Measurements from ENCODE around the gene GJC2. TPM values are rescaled to one million over a fixed set of nuclear protein-coding genes. Genes with fewer than 3 reads are reported as not detected.

Gene GJC2
- under 1 TPM; 0.16 to 0.86 TPM for total RNA-seq

DNA sequence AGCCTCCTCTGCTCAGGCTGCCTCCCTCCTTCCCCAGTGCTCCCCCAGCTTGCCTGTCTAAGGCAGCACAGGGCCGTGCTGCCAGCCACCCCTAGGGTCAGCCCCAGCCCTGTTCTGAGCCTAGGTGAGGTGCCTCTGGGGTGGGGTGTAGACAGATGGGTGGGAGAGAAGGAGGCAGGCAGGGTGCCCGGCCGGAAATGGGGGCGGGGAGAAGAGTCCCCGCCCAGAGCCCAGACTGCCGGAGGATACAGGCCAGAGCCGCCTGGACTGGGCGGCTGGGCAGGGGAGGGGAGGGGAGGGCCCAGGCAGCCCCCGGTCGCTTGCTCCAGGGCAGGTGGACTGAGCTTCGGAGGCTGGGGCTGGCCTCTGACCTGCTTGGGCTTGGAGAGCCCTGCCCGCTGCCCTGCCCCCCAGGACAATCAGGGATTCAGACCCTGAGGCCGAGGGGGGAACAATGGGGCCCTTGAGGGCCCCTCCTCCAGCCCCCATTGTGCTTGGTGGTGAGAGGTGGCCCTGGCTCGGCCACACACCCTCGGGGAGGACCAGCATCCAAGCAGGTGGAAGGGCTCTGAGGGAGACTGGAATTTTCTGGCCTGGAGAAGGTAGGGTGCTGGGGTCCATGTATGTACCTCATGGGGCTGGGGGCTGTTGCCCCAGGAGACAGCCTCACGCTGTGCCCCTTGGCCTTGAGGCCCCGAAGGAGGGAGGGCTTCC is at the start of gene GJC2:
Gene GJC2 (plus strand): TSS at position 525 of the 714 bp plus-strand sequence. CDS start 7,829 bp downstream, outside the sequence.
- ATAC-seq = no peak
- no peaks in the 10 kb centered on the region for H3K9me3 Mint-ChIP-seq
- peak in 1 of 2 donors; percentile 50 for DNase-seq (ENCODE audit: low spot score in 2 of 2)
- no peaks in the 10 kb centered on the region for H3K36me3 Mint-ChIP-seq
- no peak within 1 kb of the TSS for H3K27ac Mint-ChIP-seq

DNA sequence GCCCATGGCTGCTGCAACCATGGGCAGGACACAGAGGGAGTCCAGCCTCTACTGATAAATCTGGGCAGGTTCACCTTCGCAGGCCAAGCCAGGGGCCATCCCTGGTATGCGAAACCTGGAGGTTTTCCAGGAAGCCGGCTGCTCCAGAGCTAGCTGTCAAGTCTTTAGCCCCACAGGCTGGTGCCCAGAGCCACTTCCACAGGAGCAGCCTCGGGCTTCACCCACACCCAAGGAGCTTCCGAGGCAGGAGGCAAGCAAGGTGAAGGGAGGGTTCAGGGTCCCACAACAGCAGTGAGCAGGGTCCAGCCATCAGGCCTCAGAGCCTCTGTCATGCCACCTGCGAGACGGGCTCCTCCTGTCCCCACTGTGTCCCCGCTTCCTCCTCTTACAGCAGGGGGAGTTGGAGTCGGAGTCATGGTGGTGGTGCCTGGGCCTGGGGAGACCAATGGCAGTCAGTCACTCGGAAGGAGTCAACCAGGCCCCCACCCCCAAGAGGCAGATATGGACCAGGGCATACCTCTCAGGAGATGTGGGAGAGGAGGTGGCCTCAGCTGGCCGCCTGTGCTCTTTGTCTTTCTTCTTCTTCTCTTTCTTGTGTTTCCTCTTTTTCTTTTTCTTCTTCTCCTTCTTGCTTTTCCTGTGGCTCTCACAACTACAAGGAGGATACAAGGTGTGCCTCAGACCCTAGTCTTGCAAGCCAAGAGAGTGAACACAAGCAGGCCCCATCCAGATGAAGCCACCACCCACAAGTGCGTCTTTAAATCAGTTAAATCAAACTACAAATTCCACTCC is 48.7 kb upstream of the GJC2 start:
- Mint-ChIP-seq H3K36me3 (peaks cover 8 to 14% of the 10 kb centered on the region in 2 donors), H3K9me3 (no peaks in the 10 kb centered on the region), H3K27ac (peak overlapping the region; percentile 4 to 65)
- no peak for DNase-seq (ENCODE audit: low spot score in 2 of 2)
- no peak for ATAC-seq

DNA sequence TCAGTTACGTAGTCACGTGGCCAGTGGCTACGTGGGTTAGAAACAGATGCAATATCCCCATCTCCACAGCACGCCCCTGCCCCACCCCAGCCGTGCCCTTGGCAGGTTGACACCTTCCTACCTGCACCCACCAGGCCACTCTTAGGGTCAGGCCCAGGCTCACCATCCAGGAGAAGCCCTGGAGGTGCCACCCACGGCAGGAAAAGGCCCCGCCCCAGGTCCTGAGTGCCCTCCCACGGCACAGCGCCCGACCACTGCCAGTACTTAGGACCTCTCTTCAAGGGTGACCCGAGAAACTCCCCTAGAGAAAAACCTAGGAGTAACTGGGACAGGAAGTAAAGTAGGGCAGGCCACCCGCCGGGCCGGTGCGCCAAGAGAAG is 48.1 kb upstream of the GJC2 start:
- Mint-ChIP-seq H3K27ac (peak overlapping the region in 1 of 2 donors; percentile 4), H3K9me3 (no peaks in the 10 kb centered on the region), H3K36me3 (peaks cover 12 to 16% of the 10 kb centered on the region in 2 donors)
- no peak for ATAC-seq
- no peak for DNase-seq (ENCODE audit: low spot score in 2 of 2)

DNA sequence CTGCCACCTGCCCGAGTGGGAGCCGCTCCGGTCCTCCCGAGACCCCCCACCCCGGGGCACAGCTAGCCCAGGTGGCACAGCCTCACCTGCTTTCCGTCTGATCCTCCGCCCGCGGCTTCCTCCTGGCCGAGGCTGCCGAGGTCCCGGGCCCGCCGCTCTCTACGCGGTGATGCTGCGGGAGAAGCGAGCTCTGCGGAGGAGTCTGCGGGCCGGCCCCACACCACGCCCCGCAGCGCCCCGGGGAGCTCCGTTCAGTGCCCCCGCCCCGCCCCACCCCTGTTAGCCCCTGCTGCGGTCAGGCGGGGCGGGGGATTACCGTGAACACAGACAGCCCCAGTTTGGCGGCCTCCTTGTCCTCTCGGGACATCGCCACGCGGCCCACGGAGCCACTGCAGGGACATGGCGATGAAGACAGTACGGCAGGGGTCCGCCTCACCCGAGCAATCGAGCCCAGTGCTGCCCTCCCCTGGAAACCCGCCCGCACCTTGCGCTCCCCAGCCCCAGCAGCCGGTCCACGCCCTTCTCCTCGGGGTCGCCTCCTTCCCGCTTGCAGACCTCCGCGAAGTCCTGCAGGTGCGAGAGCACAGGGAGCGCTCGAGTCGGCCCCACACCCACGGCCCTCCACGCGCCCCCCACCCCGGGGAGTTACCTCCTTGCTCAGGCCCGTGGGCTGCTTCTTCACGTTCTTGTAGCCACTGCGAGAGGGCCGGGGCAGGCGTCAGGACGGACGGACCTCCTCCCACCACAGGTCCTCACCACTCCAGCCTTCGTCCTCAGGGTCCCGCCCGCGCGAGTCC is 47.5 kb upstream of the GJC2 start:
- Mint-ChIP-seq H3K9me3 (no peaks in the 10 kb centered on the region), H3K36me3 (peaks cover 13 to 20% of the 10 kb centered on the region in 2 donors), H3K27ac (peak overlapping the region in 1 of 2 donors; percentile 98)
- peak; percentile 22 to 49 for ATAC-seq
- DNase-seq (ENCODE audit: low spot score in 2 of 2) = peak in 1 of 2 donors; percentile 48

DNA sequence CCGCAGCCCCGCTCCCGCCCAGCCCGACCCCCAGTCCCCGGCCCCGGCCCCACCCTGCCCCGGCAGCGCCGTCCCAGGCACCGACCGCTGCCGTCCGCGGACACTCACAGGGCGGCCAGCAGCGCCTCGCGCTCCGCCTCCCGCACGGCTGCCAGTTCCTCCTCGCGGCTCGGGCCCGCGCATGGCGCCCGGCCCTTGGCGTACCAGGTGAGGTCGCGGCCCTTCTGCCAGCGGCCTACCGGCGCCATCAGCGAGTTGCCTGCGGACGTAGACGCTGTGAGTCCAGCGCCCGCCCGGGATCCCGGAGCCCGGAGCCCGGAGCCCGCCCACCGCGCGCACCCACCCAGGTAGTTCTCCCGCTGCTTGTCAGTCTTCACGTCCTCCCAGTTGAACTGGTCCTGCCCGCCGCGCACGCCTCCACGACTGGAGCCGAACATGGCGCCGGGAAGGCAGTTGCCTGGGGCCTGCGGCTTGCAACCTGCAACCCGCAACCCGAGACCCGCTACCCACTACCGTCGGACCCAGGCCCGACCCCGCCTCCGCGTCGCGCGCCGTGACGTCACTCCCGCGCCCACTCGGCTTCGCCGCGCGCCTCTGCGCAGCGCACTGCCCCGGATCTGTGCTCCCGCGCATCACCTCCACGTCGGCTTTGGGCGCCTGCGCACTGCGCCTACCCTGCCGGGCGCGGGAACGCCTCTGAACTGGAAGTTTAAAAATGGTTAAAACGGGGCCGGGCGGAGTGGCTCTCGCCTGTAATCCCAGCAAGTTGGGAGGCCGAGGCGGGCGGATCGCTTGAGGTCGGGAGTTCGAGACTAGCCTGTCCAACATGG is 46.7 kb upstream of the GJC2 start, which contains the start of gene C1orf35:
Gene C1orf35 (minus strand): TSS at position 535 of the 830 bp plus-strand sequence. CDS start 98 bp downstream, at position 437.
- no peaks in the 10 kb centered on the region for H3K9me3 Mint-ChIP-seq
- ATAC-seq (peak; percentile 86 to 88), DNase-seq (ENCODE audit: low spot score in 2 of 2) (peak; percentile 96)
- peaks cover 13 to 16% of the 10 kb centered on the region in 2 donors for H3K36me3 Mint-ChIP-seq
- H3K27ac Mint-ChIP-seq = peak within 1 kb of the TSS; percentile 95 to 98

DNA sequence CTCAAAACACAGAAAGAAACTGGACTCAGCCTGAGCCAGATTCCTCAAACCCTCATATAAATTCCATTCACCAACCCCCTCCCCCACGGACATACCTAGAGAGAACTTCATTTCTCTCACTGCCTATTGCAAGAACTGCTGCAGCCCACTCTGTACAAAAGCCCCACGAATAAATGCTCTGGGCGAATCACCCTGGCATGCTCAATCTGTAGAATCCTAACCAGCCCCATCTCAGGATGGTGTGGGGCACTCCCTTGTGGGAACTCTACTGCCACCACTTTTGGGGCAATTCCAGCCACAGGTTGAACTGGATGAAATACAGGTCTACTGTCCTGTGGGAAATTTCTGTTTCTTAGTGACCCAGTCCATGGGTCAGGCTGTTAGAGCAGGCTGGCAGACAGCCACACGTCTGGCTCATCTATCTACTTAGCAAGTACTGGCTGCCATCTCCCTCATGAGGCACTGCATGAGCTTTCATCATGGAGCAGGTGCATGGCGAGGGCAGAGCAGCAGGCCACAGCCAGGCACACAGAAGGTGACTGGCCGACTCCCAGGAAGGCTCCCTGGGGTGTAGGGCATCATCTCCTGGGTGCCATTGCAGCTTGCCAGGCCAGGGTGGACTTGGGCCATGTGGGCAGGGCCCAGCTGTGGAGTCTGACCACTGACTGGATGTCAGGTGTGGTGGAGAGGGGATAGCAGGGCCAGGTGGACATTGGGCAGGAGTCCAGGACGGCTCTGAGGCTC is 45.0 kb upstream of the GJC2 start:
- H3K27ac Mint-ChIP-seq = peak overlapping the region; percentile 52 to 88
- DNase-seq (ENCODE audit: low spot score in 2 of 2) = no peak
- no peak for ATAC-seq
- H3K36me3 Mint-ChIP-seq = peaks cover 14% of the 10 kb centered on the region in 2 donors
- H3K9me3 Mint-ChIP-seq = no peaks in the 10 kb centered on the region

DNA sequence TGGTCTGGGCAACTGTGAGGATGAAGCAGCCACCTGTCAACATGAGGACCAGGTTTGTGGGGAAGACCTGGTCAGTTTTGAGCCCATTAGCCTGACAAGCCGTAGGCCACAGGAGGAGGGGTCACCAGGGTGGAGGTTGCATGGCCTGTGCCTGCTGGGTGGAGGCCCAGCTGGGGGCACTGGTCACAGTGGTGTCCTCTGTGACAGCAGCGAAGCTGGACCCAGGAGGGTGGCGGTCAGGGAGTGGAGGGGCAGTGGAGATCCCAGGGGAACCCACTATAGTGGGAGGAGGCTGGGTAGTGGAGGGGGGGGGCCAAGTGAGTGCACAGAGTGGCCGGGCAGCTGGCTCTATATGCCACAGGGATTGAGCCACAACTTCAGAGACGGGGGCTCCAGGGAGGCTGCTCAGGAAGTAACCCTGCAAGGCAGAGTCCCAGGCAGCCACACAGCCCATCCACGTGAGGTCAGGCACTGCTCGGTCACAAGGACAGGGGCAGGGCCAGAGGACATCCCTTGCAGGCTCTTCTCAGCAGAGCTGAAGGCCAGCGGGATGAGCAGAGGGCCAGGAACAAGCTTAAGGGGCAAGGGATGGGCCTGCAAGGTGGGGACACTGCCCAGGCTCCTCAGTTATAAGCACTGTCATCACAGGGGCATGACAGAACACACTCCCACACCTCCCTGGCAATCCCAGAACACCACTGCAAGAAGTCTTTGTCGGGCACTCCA is 44.3 kb upstream of the GJC2 start:
- DNase-seq (ENCODE audit: low spot score in 2 of 2) = no peak
- Mint-ChIP-seq H3K36me3 (peaks cover 14 to 19% of the 10 kb centered on the region in 2 donors), H3K27ac (peak overlapping the region in 1 of 2 donors; percentile 52), H3K9me3 (no peaks in the 10 kb centered on the region)
- ATAC-seq = no peak

DNA sequence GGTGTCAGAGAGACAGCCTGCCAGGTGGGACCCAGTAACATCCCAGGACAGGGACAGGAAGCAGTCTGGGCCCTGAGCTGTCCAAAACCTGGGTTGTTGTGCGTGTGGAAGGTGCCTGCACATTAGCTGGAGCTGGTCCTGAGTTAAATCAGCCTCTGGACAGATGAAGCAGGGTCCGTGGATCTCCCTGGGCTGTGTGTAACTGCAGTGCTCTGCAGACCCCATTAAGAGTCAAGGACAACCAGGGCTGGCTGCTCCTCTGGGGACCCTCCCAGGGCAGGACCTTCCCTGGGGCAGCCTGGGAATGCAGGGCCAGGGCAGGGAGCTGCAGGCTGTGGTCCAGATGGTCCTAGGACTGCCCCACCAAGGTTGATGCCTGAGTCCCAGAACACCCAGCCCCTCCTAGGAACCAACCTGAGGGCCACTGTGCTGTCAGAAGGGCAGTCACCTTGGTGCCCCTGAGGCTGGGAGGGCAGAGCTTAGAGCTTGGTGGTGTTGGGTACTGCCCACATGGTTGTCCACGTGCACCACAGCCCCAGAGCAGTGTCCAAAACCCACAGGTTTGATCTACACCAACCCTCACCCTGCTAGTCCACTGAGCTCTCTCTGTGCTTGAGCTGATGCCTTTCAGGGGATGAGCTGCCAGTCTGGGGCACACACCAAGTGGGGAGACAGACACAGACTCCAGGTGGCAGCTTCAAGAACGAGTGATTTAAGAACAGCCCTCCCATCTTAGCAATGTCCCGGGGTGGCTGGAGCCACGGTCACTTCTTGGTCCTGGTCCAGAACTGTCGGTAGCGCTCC is 43.5 kb upstream of the GJC2 start:
- Mint-ChIP-seq H3K27ac (peak overlapping the region; percentile 7 to 44), H3K36me3 (peaks cover 14 to 19% of the 10 kb centered on the region in 2 donors), H3K9me3 (no peaks in the 10 kb centered on the region)
- DNase-seq (ENCODE audit: low spot score in 2 of 2) (no peak), ATAC-seq (no peak)

DNA sequence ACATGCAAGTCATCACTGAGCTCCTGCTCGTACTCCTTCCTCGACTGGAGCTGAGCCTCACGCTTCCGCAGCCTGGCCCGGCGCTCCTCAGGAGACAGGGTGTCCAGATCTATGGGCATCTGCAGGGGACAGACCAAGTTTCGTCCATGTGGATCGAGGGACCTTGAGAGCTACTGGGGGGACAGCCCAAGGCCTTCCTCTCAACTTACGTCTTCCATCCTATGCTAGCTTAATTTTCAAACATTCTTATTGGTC is 43.0 kb upstream of the GJC2 start:
- ATAC-seq = no peak
- Mint-ChIP-seq H3K9me3 (no peaks in the 10 kb centered on the region), H3K36me3 (peaks cover 14 to 19% of the 10 kb centered on the region in 2 donors), H3K27ac (peak overlapping the region; percentile 7 to 44)
- no peak for DNase-seq (ENCODE audit: low spot score in 2 of 2)

DNA sequence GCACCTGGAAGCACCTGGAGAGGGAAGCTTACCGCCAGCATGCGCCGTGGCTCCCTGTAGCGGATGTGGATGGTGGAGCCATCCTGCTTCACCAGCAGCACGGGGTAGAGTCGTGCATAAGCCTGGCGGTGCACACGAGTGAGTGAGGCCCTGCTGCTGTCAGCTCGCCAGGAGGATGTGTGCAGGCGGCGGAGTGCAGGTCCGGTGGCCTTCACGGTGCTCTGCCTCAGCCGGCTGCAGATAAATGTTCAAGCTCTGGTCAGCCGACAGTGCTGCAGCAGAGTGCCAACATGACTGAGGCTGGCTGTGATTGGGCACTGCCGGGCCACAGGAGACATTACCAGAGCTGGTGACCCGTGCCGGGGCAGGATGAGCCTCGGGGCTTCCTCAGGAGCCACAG is 42.1 kb upstream of the GJC2 start:
- ATAC-seq (no peak), DNase-seq (ENCODE audit: low spot score in 2 of 2) (no peak)
- Mint-ChIP-seq H3K9me3 (no peaks in the 10 kb centered on the region), H3K27ac (peak overlapping the region; percentile 91 to 96), H3K36me3 (peaks cover 14 to 19% of the 10 kb centered on the region in 2 donors)

DNA sequence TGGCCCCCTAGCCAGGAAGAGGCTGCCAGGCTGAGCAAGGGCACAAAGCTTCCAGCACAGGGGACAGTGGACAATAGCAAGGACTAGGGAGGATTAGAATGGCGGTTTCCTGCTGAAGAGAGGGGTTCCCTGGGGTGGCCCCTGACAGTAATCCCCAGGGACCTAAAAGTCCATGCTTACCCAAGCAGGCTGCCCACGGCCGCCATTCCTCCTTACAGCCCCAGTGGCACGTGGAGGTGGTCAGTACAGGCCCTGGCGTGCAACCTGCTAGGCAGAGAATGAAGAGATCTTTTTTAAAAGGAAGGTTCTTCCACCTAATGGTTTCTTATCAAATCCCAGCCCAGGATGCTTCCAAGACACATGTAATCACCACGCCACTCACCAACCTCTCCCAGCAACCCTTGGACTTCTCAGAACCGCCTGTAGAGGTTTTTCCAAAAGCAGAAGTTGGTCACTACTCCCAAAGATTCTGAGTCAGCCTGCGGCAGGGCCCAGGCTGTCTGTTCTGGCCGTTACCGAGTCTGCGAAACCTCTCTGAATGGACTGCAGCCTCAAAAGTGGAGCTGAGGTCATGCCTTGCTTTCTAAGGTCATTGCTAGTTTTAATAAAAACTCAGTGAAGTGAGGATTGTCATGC is 41.6 kb upstream of the GJC2 start:
- ATAC-seq (no peak), DNase-seq (ENCODE audit: low spot score in 2 of 2) (no peak)
- Mint-ChIP-seq H3K36me3 (peaks cover 11 to 16% of the 10 kb centered on the region in 2 donors), H3K27ac (peak overlapping the region; percentile 91 to 96), H3K9me3 (no peaks in the 10 kb centered on the region)

DNA sequence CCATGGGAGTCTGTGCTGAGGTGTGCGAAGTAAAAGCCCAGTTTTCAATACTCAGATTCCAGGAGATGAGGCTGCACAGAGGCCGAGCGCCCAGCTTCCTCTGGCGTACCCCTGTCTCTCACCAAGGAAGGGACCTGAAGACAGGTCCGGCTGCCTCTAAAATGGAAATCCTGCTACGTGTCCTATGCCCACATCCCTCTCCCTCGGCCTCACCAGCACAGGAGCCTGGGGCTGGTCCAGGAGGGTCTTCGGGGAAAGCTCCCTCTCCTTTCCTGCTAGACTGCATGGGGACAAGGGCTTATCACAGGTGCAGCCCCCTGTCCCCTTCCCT is 41.0 kb upstream of the GJC2 start:
- peak in 1 of 2 donors; percentile 1 for ATAC-seq
- DNase-seq (ENCODE audit: low spot score in 2 of 2) = no peak
- no peaks in the 10 kb centered on the region for H3K9me3 Mint-ChIP-seq
- peak overlapping the region; percentile 91 to 96 for H3K27ac Mint-ChIP-seq
- H3K36me3 Mint-ChIP-seq = peaks cover 7 to 11% of the 10 kb centered on the region in 2 donors

DNA sequence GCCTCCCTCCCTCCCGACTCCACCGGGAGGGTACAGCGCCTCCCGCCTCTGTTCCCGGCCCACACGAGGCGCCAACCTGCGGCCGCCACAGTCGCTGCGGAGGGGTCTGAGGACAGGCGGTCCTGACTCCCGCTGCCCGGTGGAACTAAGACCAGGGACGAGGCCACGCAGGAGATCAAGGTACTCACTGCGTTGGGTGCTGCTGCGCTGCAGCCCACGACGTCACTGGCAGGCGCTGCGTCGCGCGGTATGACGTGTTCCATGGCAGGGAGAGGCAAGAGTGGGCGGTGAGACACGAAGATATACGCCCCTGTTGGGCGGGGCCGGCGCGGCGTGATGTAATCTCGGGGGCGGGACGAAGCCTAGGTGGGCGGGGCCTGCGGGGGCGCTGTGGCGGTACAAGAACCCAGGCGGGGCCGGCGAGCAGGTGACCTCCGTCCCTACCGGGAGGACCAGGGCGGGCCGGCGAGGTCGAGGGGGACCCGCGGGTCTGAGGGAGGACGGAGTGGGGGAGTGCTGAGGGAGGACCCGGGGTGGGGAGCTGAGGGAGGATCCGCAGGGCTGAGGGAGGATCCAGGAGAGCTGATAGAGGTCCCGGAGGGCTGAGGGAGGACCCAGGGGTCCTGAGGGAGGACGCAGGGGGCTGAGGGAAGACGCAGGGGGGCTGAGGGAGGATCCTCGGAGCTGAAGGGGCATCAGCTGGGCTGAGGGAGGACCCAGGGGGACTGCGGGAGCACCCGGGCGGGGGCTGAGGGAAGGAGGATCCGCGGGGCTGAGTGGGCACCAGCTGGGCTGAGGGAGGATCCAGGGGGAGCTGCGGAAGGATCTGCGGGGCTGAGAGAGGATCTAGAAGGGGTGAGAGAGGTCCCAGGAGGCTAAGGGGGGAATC is 40.4 kb upstream of the GJC2 start, which contains the start of gene MRPL55:
Gene MRPL55 (minus strand): TSS at position 227 of the 889 bp plus-strand sequence. CDS start 1,039 bp downstream, outside the sequence.
- peak within 1 kb of the TSS; percentile 91 to 96 for H3K27ac Mint-ChIP-seq
- no peaks in the 10 kb centered on the region for H3K9me3 Mint-ChIP-seq
- peak; percentile 98 to 99 for DNase-seq (ENCODE audit: low spot score in 2 of 2)
- H3K36me3 Mint-ChIP-seq = peaks cover 7 to 10% of the 10 kb centered on the region in 2 donors
- ATAC-seq = peak; percentile 95 to 97

Measured in activated naive CD4-positive, alpha-beta T cell treated with anti-CD3 and anti-CD28 coated beads, Interleukin-2, amount 50 U/mL, for 72 hours (primary cell).